NCI-H1105 (cell line): ENCODE measurements around the gene CCDC6.
"Not testable (repeated sequence)": the region's sequence is repeated elsewhere in the genome, so short reads cannot be mapped to it uniquely, and the experiment has no call there.

ENCODE experiments used
- DNase-seq: peaks from one replicate; lab custom pipeline; 2025; lab: John Stamatoyannopoulos, UW

CCDC6 gene

DNA sequence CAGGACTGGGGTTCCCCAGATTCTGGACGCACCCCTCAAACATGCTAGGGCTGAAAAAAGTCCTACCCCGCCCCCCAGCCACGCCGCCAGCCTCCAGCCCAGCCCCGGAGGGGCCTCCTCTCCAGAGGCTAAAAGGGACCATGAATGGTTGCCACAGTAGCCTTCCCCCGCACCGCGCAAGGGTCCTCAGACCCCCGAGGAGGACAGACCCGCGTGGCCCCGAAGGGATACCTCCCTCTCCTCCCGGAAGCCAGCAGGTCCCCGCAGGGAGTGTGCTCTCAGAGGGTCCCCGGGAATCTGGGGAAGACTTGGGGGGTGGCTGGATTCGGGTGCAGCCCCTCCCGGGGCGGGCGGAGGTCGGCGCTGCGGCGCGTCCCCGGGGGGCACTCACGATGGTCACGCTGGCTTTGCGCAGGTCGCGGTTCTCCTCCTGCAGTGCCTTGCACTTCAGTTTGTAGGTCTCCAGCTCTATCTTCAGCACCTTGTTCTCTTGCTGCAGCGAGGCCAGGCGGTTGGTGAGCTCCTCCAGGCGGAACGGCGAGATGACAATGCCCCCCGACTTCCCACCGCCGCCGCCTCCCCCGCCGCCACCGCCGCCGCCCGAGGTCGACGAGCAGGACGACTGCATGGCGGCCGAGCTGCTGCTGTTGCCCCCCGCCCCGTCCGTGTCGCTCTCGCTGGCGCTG lies 482 bp downstream of the CCDC6 start:
- DNase-seq, result no peak

DNA sequence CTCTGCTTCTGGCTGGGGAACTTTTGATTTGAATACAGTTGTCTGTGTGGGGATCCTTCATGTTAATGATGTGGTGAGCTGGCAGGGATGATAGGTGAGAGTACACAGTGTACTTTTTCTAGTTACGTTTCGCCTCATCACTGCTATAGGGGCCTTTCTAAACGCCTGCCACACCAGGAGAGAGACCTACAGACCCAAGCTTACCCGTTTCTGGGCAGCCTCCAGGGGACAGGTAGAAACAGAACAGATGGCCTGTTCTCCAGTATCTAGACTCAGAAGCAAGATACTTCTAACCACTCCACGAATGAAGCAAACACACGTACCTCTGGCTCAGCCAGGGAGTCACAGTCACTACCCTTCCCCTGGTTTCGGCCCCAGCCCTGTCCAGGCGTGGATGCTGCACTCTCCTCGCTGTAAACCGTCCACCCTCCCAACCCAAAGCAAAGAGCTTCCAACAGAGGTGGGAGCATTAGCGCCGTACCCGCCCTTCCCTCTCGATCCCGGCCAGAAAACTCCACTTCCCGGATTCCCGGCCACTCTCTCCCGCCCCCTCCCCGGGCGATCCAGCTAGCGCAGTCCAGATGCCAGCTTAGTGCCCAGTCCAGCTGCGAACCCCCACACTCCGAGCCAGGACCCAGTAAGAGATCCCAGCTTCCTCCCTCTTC lies 1.2 kb downstream of the CCDC6 start:
- peak; percentile 5 for DNase-seq

GRCh38 chr10:59904426-59905065 lies 1.8 kb downstream of the CCDC6 start:
- DNase-seq, result no peak

DNA sequence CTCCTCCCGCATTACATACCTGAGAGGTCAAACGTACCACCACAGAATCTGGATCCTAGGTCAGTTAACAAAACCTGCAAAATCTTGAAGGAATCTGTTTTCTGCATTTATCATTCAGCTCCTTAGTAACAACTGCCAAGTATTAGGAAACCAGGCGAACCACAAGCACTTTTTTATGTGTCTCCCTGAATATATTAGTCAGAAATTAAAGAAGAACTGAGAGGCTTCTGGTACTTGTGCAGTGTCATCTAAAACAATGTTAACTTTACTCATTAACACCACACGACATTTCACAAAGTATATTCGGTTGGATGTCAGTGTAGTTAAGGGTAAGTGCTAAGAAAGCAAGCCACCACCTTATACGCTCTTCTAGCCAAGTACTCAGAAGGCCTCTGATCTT lies 2.5 kb downstream of the CCDC6 start:
- no peak for DNase-seq

DNA sequence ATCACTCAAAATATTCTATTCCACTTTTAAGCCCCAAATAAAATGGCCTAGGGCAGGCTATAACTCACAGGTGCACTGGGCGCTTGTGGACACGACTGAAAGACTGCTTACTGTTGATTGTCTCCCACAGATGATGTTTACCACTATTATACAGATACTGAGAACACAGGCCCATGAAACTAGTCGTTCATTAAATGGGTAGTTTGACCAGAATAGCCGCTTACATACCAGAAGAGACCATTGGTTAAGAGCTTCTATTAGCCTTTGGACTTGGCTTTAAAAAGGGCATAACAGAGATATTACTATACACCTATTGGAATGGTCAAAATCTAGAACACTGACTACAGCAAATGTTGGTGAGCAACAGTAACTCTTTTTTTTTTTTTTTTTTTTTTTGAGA lies 4.3 kb downstream of the CCDC6 start:
- DNase-seq, result no peak

DNA sequence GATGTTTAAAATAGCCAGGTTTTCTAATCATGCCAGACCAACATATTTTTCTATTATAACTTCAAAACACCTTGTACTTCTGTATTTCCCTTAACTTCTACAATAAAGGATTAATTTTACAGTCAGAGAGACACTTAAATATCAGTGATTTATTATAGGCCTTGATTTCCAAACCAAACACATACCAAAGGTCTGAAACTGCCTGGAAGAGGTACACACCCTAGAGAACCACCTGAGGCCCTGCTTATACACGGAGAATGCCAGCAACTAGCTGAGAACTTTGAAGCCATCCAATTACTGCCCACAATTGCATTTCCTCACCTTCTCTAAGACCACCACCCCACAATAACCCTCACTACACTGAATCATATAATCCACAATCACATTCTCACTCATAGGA lies 4.9 kb downstream of the CCDC6 start:
- no peak for DNase-seq

GRCh38 chr10:59900048-59900727 lies 6.2 kb downstream of the CCDC6 start:
- DNase-seq, result no peak

GRCh38 chr10:59898125-59898835 lies 8.1 kb downstream of the CCDC6 start:
- no peak for DNase-seq

DNA sequence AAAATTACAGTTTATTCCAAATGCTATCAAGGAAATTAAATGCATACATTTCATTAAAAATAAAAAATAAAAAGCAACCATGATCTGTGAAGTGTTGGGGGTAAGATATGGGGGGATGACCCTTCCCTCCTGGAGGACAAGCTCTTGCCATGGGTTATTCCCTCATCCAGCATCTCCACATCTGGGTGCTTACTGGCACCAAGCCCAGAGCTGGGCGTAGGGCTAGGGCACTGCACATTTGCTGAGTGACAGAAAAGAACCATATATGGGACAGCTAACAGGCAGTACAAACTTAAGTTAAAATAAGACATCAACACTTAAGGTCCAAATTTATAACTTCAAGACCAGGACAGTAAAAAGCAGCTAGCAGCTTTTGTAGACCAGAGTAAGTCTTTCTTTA lies 10.2 kb downstream of the CCDC6 start:
- no peak for DNase-seq

- no peak for DNase-seq
These were observed 10.7 kb downstream of the CCDC6 start for GRCh38 chr10:59895629-59896116.

GRCh38 chr10:59894114-59894513 lies 12.2 kb downstream of the CCDC6 start:
- no peak for DNase-seq

DNA sequence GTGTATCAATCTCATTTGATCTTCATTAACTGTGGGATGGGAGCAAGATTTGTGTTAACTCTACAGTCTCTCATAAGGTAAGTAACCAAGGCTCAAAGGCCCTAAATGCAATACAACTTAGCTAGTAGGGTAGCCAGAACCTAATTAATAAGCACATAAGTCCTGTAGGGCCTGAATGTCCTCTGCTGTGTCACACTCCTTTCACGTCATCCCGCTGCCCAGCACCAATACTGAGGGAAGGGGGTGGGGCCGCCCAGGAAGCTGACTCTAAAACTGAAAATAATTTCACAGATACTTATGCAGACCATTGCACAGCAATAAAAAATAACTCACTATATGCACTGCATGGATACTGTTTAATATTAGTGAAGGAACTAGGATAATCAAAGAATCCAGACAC lies 13.7 kb downstream of the CCDC6 start:
- DNase-seq, result no peak

DNA sequence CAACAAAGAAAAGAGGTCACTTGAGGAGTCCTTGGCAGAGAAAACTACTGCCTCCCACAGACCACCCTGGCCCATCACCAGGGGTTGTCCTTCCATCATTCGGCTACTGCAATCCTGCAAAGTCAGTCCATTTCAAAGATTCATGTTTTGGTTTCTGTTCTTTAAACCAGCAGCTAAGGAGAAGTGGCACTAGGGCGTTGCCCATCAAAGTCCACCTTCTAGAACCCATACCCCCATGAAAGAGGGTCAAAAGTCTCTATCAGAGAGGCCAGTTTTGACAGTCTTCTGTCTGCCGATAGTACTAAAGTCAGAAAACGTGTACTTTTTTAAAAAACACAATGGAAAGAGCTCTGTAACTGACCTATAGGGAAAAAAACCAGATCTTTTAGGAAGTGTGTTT lies 14.4 kb downstream of the CCDC6 start:
- DNase-seq, result no peak

GRCh38 chr10:59891349-59891748 lies 15.0 kb downstream of the CCDC6 start:
- DNase-seq, result no peak

GRCh38 chr10:59888781-59889435 lies 17.4 kb downstream of the CCDC6 start:
- no peak for DNase-seq

- DNase-seq, result no peak
These were observed 18.2 kb downstream of the CCDC6 start for GRCh38 chr10:59887972-59888640.

- DNase-seq, result no peak
These were observed 19.4 kb downstream of the CCDC6 start for GRCh38 chr10:59887006-59887405.

DNA sequence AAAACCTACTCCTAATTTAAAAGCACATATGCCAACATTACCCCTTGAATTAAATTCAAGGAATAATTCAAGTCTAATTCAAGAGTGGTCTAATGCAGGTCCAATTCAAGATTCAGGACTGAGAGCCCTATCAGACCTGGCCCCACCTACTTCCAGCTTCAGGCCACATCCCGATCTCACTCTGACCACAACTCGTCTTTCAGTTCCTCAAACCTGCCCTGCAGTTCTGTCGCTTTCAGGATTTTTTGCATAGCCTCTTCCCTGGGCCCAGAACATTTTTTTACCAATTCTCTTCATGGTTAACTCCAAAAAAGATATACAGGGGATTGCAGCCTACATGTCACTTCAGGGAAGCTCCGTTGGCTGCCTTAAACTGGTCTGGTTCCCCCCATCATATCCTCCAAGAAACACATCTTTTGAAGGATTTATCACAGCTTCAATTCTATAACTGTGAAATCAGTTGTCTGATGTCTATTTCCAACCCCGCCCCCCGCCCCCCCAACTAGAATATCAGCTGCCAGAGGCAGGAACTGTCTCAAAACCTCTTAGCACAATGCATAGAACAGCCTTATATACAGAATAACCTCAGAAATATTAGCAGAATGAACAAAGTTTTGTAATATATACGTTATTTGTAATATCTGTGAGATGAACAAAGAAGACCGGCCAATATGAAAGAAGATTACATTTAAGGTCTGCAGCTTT lies 20.8 kb downstream of the CCDC6 start:
- DNase-seq, result no peak

GRCh38 chr10:59884893-59885292 lies 21.5 kb downstream of the CCDC6 start:
- DNase-seq, result not testable (repeated sequence)

DNA sequence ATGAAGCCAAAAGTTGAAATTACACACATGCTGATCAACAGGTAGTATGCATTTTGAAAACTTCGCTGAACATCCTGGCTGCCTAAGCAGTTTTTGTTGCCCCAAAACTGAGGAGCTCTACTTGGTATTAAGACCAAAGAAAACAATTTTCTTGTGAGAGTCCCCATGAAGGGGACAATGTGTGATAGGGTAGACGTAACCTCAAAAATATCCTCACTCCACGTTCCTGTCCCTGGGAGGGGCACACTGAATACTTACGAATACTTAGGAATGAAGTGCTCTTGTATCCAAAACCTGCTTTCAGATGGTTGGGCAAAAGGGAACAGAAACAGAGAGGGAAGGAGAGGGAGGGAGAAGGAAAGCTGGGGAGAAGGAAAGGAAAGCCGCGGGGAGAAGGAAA lies 24.7 kb downstream of the CCDC6 start:
- DNase-seq, result no peak
